Neural cell (in vitro differentiated cells): ENCODE data around the gene GDPD2. TPM values are rescaled to one million over a fixed set of nuclear protein-coding genes. Genes with fewer than 3 reads are reported as not detected.

ENCODE experiments used
- H2AFZ ChIP-seq: fragments of 200-600, 300-800 bp; sonication (generic), shearing (Covaris generic); 2 replicates; pipeline ENCODE4 v1.6.0; 2014; ENCODE audit warnings: low read depth, mild to moderate bottlenecking, antibody characterized with exemption, low read length, moderate library complexity
- H3F3A ChIP-seq: fragments of 200-600 bp; shearing (Covaris generic); 2 replicates; pipeline ENCODE4 v1.6.1; 2016; ENCODE audit warnings: mild to moderate bottlenecking, moderate library complexity, mixed read lengths, antibody characterized with exemption, low read length; ENCODE audit not compliant: insufficient read depth, poor library complexity, severe bottlenecking
- H3K27ac ChIP-seq: fragments of 200-600, 300-800 bp; sonication (generic), shearing (Covaris generic); 2 replicates; pipeline ENCODE4 v1.5.1; 2014; ENCODE audit warnings: mild to moderate bottlenecking, low read length, moderate library complexity
- H3K27me3 ChIP-seq: fragments of 300-800, 200-600 bp; sonication (generic), shearing (Covaris generic); 2 replicates; pipeline ENCODE4 v1.6.0; 2014; ENCODE audit warnings: mild to moderate bottlenecking, low read depth, low read length, moderate library complexity; ENCODE audit not compliant: insufficient read depth
- H3K36me3 ChIP-seq: fragments of 300-800, 200-600 bp; sonication (generic), shearing (Covaris generic); 2 replicates; pipeline ENCODE4 v1.5.1; 2014; ENCODE audit warnings: mild to moderate bottlenecking, antibody characterized with exemption, low read length, moderate library complexity; ENCODE audit not compliant: insufficient read depth
- H3K4me2 ChIP-seq: fragments of 300-800, 200-600 bp; sonication (generic), shearing (Covaris generic); 2 replicates; pipeline ENCODE4 v1.6.0; 2014; ENCODE audit warnings: mild to moderate bottlenecking, low read length
- H3K4me3 ChIP-seq: fragments of 300-800, 200-600 bp; sonication (generic), shearing (Covaris generic); 2 replicates; pipeline ENCODE4 v1.5.1; 2014; ENCODE audit warnings: mild to moderate bottlenecking, low read length, moderate library complexity
- H3K79me2 ChIP-seq: fragments of 200-600 bp; shearing (Covaris generic); replicated peaks from 2 replicates; pipeline ENCODE4 v1.6.0; 2014; ENCODE audit warnings: mild to moderate bottlenecking, low read length, moderate library complexity; ENCODE audit not compliant: insufficient read depth
- H3K9ac ChIP-seq: fragments of 300-800, 200-600 bp; sonication (generic), shearing (Covaris generic); 2 replicates; pipeline ENCODE4 v1.6.1; 2016; ENCODE audit warnings: mild to moderate bottlenecking, low read length, mixed read lengths
- H3K9me2 ChIP-seq: fragments of 200-600 bp; shearing (Covaris generic); 2 replicates; pipeline ENCODE4 v1.6.1; 2016; ENCODE audit warnings: mild to moderate bottlenecking, low read length, mixed read lengths; ENCODE audit not compliant: insufficient read depth
- H3K9me3 ChIP-seq: fragments of 200-600, 300-800 bp; sonication (generic), shearing (Covaris generic); 2 replicates; pipeline ENCODE4 v1.6.1; 2016; ENCODE audit warnings: mild to moderate bottlenecking, mixed run types, low read length, moderate library complexity, mixed read lengths
- H4K20me1 ChIP-seq: fragments of 200-600 bp; shearing (Covaris generic); 2 replicates; pipeline ENCODE4 v1.6.1; 2016; ENCODE audit warnings: mild to moderate bottlenecking, mixed run types; ENCODE audit not compliant: insufficient read depth
- CTCF ChIP-seq: fragments of 450-650 bp; IDR thresholded peaks from 2 replicates; pipeline ENCODE4 v1.5.1; 2014; ENCODE audit warnings: antibody characterized with exemption, mild to moderate bottlenecking, moderate library complexity; ENCODE audit not compliant: poor library complexity, severe bottlenecking
- EP300 ChIP-seq: fragments of 450-650 bp; conservative IDR thresholded peaks from 2 replicates; pipeline ENCODE4 v1.6.1; 2014; ENCODE audit warnings: antibody characterized with exemption, mild to moderate bottlenecking, moderate library complexity; ENCODE audit not compliant: poor library complexity, severe bottlenecking
- EZH2 ChIP-seq: fragments of 200-600, 300-800 bp; shearing (Covaris generic), sonication (generic); IDR thresholded peaks from 2 replicates; pipeline ENCODE4 v1.6.1; 2014; ENCODE audit warnings: antibody characterized with exemption, low read length, borderline replicate concordance, mild to moderate bottlenecking; ENCODE audit not compliant: insufficient read depth, poor library complexity, severe bottlenecking
- MXI1 ChIP-seq: fragments of 450-650 bp; conservative IDR thresholded peaks from 2 replicates; pipeline ENCODE4 v1.6.1; 2014; ENCODE audit warnings: antibody characterized with exemption, mild to moderate bottlenecking; ENCODE audit not compliant: poor library complexity, severe bottlenecking
- POLR2AphosphoS5 ChIP-seq: IDR thresholded peaks from 2 replicates; pipeline ENCODE4 v1.6.1; 2012
- RAD21 ChIP-seq: fragments of 450-650 bp; conservative IDR thresholded peaks from 2 replicates; pipeline ENCODE4 v1.6.1; 2014; ENCODE audit warnings: antibody characterized with exemption, mild to moderate bottlenecking, moderate library complexity
- REST ChIP-seq: IDR thresholded peaks from 2 replicates; pipeline ENCODE4 v1.6.1; 2012; ENCODE audit warnings: borderline replicate concordance
- SMC3 ChIP-seq: fragments of 450-650 bp; conservative IDR thresholded peaks from 2 replicates; pipeline ENCODE4 v1.6.1; 2014; ENCODE audit warnings: antibody characterized with exemption, mild to moderate bottlenecking, moderate library complexity; ENCODE audit not compliant: poor library complexity
- TAF1 ChIP-seq: IDR thresholded peaks from 2 replicates; pipeline ENCODE4 v1.6.1; 2012; ENCODE audit warnings: low read depth
- polyA plus RNA-seq: library from polyadenylated mRNA; depleted of rRNA; stranded (reverse); fragments of >200 nt; gene quantifications from 2 replicates; pipeline ENCODE4 v1.2.3, GENCODE V29; 2014

GDPD2 gene
- polyA plus RNA-seq, 1 donor from 2014 or later = not detected

GRCh38 chrX:70453024-70453618 lies 30.0 kb downstream of the GDPD2 start:
- H3K27me3 ChIP-seq = no peaks in the 10 kb centered on the region
- H3F3A ChIP-seq = no peaks in the 10 kb centered on the region
- H3K79me2 ChIP-seq = peaks cover 23% of the 10 kb centered on the region
- no peaks in the 10 kb centered on the region for H3K9me3 ChIP-seq
- H3K9me2 ChIP-seq = no peaks in the 10 kb centered on the region
- TF ChIP-seq MXI1 (no peak), POLR2AphosphoS5 (no peak), CTCF (no peak), TAF1 (no peak), EP300 (no peak), EZH2 (no peak), RAD21 (no peak), REST (no peak)
- H3K36me3 ChIP-seq = no peaks in the 10 kb centered on the region
- H3K9ac ChIP-seq = no peak overlapping the region
- H3K4me3 ChIP-seq = no peak overlapping the region
- no peak overlapping the region for H3K4me2 ChIP-seq
- H4K20me1 ChIP-seq = no peaks in the 10 kb centered on the region
- no peak overlapping the region for H2AFZ ChIP-seq
- H3K27ac ChIP-seq = no peak overlapping the region

- H3K27me3 ChIP-seq = no peaks in the 10 kb centered on the region
- no peaks in the 10 kb centered on the region for H3K9me3 ChIP-seq
- peaks cover 23% of the 10 kb centered on the region for H3K79me2 ChIP-seq
- H3K4me3 ChIP-seq = peak overlapping the region; percentile 62
- H3F3A ChIP-seq = no peaks in the 10 kb centered on the region
- H4K20me1 ChIP-seq = no peaks in the 10 kb centered on the region
- no peaks in the 10 kb centered on the region for H3K36me3 ChIP-seq
- no peaks in the 10 kb centered on the region for H3K9me2 ChIP-seq
- H3K27ac ChIP-seq = peak overlapping the region; percentile 70
- peak overlapping the region; percentile 75 for H3K9ac ChIP-seq
- peak overlapping the region; percentile 35 for H3K4me2 ChIP-seq
- no peak overlapping the region for H2AFZ ChIP-seq
- no peak for TF ChIP-seq EP300
- peak; percentile 55 for TF ChIP-seq SMC3
- TF ChIP-seq EZH2 = no peak
- TF ChIP-seq POLR2AphosphoS5 = no peak
- no peak for TF ChIP-seq REST
- peak; percentile 62 for TF ChIP-seq RAD21
- TF ChIP-seq CTCF = peak; percentile 75
- TF ChIP-seq TAF1 = no peak
- no peak for TF ChIP-seq MXI1
Observed at GRCh38 chrX:70454441-70455365, 31.6 kb downstream of the GDPD2 start.
